Adipose tissue (tissue), 3 donors: ENCODE results near the gene ARHGAP5. TPM values are rescaled to one million over a fixed set of nuclear protein-coding genes. Genes with fewer than 3 reads are reported as not detected.
"Not testable (repeated sequence)": the region's sequence is repeated elsewhere in the genome, so short reads cannot be mapped to it uniquely, and the experiment has no call there.

Experiments used
- H3K27ac ChIP-seq: one replicate; pipeline ENCODE4 v1.5.1; 2013; ENCODE audit warnings: low read depth, low read length
- WGBS, 3 donors: extraction: QIAGEN DNeasy Blood & Tissue Kit; methylation state at CpG; one replicate each; pipeline ENCODE4 v1.1.7; 2013; 5-methylcytosine and 5-hydroxymethylcytosine counted together
- polyA plus RNA-seq, 3 donors: library from polyadenylated mRNA; stranded (reverse); fragments of 200-250 nt; gene quantifications; one replicate each; pipeline ENCODE4 v1.2.3, GENCODE V29; 2013
- donor health status: healthy with polysubstance abuse.
- donor health status: Bipolar disorder and iron deficiency.
- donor health status: healthy.

ARHGAP5 gene
- polyA plus RNA-seq, 3 donors: 7.4 to 18.8 (median 11.0) TPM

GRCh38 chr14:32102152-32102787 is 25.2 kb downstream of the ARHGAP5 start:
- 81 to 94% (median 89%) methylated on average over 3 of the region's 3 CpGs for WGBS, 3 donors

GRCh38 chr14:32102968-32103367 is 25.9 kb downstream of the ARHGAP5 start:
- H3K27ac ChIP-seq: no peak overlapping the region

More at GRCh38 chr14:32102152-32102787, 25.2 kb downstream of the ARHGAP5 start:
- no peak overlapping the region for H3K27ac ChIP-seq

GRCh38 chr14:32104308-32104707 is 27.2 kb downstream of the ARHGAP5 start:
- 89 to 92% (median 90%) methylated on average over 1 of the region's 1 CpG for WGBS, 3 donors
- no peak overlapping the region for H3K27ac ChIP-seq

- H3K27ac ChIP-seq: no peak overlapping the region
These were observed 27.7 kb downstream of the ARHGAP5 start for GRCh38 chr14:32104803-32105202.

DNA sequence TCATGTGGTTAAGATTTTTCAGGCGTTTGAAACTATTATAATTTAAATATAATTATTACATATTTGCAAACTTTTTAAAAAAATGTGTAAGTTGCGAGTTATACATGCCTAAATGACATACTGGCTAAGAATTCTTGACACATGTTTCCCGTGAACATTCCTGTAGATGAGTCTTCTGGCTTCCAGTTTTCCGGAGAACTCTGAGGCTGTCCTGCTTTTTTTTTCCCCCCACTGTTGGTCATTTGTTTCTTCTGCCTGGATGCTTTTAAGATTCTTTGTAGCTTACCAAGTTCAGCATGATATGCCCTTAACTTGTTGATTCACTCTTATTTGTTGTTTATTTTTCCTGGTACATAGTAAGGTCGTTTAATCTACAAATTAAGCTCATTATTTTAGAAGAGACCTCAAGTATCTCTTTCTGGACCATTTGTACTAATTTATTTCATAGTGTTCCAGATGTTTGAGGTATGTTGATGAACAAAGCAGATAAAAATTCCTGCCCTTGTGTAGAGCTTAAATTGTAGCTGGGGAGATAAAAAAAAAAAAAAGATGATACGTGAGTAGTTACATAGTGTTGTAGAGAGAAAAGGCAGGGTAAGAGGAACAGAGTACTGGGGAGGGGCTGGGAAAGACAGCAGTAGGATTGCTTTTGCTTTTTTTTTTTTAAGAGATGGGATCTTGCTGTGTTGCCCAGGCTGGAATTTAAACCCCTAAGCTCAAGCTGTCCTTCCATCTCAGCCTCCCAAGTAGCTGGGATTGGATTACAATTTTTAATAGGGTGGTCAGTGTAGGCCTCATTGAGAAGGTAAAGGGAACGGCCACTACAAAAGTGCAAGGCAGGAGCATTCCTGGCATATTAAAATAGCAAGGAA is 32.8 kb downstream of the ARHGAP5 start:
- 87 to 94% (median 92%) methylated on average over 7 of the region's 7 CpGs for WGBS, 3 donors
- H3K27ac ChIP-seq: no peak overlapping the region

DNA sequence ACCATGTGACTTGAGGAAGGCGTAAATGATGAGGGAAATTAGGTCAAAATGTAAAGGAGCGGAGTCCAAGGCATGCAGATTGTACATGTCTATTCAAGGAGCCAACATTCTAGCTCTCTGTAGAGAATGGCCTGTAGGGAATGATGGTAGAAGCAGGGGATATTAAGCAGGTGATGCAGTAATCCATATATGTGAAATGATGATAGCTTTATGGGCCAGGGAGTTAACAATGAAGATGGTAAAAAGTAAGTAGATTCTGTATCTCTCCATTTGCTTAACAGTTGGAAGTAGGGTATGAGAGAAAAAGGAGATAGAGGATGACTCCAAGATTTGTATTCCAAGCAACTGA is 33.4 kb downstream of the ARHGAP5 start:
- 92 to 98% (median 97%) methylated on average over 2 of the region's 2 CpGs for WGBS, 3 donors

DNA sequence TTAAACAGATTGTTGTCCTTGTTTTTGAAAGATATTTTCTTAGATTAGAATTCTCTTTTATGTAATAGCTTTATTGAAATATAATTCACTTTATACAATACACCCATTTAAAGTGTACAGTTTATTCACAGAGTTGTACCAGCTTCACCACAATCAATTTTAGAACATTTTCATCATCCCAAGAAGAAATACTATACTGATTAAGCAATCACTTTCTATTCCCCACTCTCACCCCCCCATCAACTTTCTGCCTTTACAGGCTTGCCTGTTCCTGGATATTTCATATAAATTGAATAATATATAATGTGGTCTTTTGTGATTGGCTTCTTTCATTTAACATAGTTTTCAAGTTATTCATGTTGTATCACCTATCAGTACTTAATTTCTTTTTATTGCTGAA is 44.4 kb downstream of the ARHGAP5 start:
- H3K27ac ChIP-seq: no peak overlapping the region

More for the DNA sequence above, 33.4 kb downstream of the ARHGAP5 start:
- no peak overlapping the region for H3K27ac ChIP-seq

DNA sequence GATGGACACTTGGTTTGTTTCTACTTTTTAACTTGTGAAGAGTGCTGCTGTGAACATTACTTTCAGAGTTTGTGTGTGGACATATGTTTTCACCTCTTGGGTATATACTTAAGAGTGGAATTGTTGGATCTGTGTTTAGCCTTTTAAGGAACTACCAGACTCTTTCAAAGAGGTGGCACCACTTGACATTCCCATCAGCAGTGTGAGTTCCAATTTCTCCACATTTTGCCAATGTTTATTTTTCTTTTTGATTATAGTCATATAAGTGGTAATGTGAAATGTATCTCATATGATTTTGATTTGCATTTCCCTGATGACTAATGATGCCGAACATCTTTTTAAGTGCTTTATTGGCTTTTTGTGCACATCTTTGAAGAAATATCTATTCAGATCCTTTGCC is 44.8 kb downstream of the ARHGAP5 start:
- WGBS, 3 donors: 87 to 100% (median 93%) methylated on average over 1 of the region's 1 CpG
- no peak overlapping the region for H3K27ac ChIP-seq

DNA sequence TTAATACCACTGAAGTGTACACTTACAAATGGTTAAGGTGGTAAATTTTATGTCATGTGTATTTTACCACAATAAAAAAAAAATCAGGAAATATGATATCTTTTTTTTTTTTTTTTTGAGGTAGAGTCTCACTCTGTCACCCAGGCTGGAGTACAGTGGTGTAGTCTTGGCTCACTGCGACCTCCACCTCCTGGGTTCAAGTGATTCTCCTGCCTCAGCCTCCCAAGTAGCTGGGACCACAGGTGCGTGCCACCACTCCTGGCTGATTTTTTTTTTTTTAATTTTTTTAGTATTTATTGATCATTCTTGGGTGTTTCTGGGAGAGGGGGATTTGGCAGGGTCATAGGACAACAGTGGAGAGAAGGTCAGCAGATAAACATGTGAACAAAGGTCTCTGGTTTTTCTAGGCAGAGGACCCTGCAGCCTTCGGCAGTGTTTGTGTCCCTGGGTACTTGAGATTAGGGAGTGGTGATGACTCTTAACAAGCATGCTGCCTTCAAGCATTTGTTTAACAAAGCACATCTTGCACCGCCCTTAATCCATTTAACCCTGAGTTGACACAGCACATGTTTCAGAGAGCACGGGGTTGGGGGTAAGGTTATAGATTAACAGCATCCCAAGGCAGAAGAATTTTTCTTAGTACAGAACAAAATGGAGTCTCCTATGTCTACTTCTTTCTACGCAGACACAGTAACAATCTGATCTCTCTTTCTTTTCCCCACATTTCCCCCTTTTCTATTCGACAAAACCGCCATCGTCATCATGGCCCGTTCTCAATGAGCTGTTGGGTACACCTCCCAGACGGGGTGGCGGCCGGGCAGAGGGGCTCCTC is 50.0 kb downstream of the ARHGAP5 start:
- not testable (repeated sequence) for H3K27ac ChIP-seq
- WGBS, 3 donors: 90 to 94% (median 94%) methylated on average over 6 of the region's 13 CpGs

DNA sequence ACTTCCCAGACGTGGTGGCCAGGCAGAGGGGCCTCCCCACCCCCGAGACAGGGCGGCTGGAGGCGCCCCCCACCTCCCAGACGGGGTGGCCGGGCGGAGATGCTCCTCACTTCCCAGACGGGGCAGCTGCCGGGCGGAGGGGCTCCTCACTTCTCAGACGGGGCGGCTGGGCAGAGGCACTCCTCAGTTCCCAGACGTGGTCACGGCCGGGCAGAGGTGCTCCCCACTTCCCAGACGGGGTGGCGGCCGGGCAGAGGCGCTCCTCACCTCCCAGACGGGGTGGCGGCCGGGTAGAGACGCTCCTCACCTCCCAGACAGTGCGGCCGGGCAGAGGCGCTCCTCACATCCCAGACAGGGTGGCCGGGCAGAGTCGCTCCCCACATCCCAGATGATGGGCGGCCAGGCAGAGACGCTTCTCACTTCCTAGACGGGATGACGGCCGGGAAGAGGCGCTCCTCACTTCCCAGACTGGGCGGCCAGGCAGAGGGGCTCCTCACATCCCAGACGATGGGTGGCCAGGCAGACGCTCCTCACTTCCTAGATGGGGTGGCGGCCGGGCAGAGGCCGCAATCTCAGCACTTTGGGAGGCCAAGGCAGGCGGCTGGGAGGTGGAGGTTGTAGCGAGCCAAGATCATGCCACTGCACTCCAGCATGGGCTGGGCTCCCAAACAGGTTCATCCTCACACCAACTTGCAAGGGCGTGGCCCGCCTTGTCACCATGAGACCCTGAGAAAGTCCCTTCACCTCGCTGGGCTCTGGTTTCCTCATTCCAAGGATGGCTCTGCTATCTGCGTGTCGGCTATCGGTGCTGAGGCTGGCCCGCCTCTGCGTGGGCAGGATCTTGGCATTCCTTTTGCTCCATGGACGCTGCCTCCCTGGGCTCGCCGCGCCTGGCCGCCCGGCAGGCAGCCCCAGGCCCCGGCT is 50.9 kb downstream of the ARHGAP5 start:
- WGBS, 3 donors: 96 to 98% (median 97%) methylated on average over 51 to 57 of the region's 57 CpGs
- not testable (repeated sequence) for H3K27ac ChIP-seq

DNA sequence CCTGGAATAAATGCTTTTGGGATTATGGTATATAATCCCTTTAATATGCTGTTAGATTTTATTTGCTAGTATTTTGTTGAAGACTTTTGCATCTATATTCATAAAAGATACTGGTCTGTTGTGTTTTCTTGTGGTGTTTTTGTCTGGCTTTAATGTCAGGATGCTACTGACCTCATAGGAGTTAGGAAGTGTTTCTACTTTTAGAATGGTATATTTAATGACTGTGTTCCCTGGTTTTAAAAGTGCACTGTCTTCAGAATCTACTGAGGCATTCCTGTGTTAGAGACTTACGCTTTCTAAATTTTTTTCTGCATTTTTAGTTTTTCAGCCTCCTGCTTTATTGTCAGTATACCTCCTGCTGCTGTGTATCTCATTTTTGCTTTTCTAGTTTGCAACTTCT is 51.6 kb downstream of the ARHGAP5 start:
- H3K27ac ChIP-seq: no peak overlapping the region

DNA sequence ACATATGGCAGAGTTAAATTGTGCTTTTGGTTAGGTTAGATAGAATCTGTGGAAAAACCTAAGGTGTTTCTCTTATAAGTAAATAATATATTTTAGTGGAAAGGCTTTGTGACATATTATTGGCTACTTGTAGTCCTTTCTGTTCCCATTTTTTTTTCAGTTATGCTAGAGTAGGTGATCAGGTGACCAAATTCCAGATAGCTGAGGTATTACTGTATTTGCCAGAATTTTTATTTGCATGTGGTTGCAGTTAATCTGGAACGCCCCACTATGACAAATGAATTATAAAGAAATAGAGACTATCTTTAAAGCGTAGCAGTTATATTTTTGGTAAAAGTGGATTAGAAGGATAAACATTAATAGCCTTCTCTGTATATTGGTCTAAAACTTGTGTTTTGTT is 52.0 kb downstream of the ARHGAP5 start:
- no peak overlapping the region for H3K27ac ChIP-seq
- 26 to 75% (median 65%) methylated on average over 2 of the region's 2 CpGs for WGBS, 3 donors

More for the DNA sequence above, 51.6 kb downstream of the ARHGAP5 start:
- WGBS, 3 donors: 72 to 90% (median 82%) methylated on average over 1 of the region's 1 CpG

DNA sequence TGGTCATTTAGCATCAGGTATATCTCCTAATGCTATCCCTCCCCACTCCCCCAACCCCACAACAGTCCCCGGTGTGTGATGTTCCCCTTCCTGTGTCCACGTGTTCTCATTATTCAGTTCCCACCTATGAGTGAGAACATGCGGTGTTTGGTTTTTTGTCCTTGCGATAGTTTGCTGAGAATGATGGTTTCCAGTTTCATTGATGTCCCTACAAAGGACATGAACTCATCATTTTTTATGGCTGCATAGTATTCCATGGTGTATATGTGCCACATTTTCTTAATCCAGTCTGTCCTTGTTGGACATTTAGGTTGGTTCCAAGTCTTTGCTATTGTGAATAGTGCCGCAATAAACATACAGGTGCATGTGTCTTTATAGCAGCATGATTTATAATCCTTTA is 54.6 kb downstream of the ARHGAP5 start:
- not testable (repeated sequence) for H3K27ac ChIP-seq
- WGBS, 3 donors: 96 to 100% (median 100%) methylated on average over 3 to 5 of the region's 5 CpGs

- 63 to 72% (median 65%) methylated on average over 3 of the region's 3 CpGs for WGBS, 3 donors
- H3K27ac ChIP-seq: no peak overlapping the region
These were observed 57.5 kb downstream of the ARHGAP5 start for GRCh38 chr14:32134448-32135097.

GRCh38 chr14:32136027-32136825 is 59.1 kb downstream of the ARHGAP5 start:
- WGBS, 3 donors: 93 to 98% (median 95%) methylated on average over 2 of the region's 2 CpGs
- H3K27ac ChIP-seq: no peak overlapping the region

GRCh38 chr14:32137313-32137712 is 60.2 kb downstream of the ARHGAP5 start:
- whole genome bisulfite sequencing, 3 donors: 96 to 100% (median 98%) methylated on average over 4 of the region's 4 CpGs
- no peak overlapping the region for H3K27ac ChIP-seq

- H3K27ac ChIP-seq: no peak overlapping the region
- 94 to 100% (median 100%) methylated on average over 1 of the region's 1 CpG for WGBS, 3 donors
These were observed 60.8 kb downstream of the ARHGAP5 start for GRCh38 chr14:32137892-32138291.
